ENCODE measurements around the gene MAP3K21.

- TF ChIP-seq CREB5 (CRISPR knock-in tag; IDR thresholded peaks at IDR 0.05; ENCODE audit: low read depth), result no peak
- no peak for TF ChIP-seq TOX (CRISPR knock-in tag; IDR thresholded peaks at IDR 0.05; ENCODE audit: borderline replicate concordance)
- TF ChIP-seq RARB (CRISPR knock-in tag; IDR thresholded peaks at IDR 0.05), result no peak
- no peak for TF ChIP-seq TSHZ2 (CRISPR knock-in tag; IDR thresholded peaks at IDR 0.05)
Measured at GRCh38 chr1:233432916-233433315, 105.4 kb downstream of the MAP3K21 start.

Data from SK-N-SH treated with all-trans-retinoic acid at 6 μM for 48 hours (cell line).